ENCODE measurements around the gene IGSF21.

IGSF21 gene

DNA sequence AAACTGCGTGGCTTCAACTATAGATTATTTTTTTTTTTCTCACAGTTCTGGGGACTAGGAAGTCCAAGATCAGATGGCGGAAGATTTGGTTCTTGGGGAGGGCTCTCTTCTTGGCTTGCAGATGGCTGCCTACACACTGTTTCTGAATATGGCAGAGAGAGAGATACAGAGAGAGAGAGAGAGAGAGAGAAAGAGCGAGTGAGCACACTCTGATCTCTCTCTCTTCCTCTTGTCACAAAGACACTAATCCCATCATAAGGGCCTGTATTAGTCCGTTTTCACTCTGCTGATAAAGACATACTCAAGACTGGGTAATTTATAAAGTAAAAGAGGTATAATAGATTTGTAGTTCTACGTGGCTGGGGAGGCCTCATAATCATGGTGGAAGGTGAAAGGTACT, 79.5 kb downstream of the IGSF21 start:
- no peaks in the 10 kb centered on the region for H3F3A ChIP-seq (ENCODE audit: control insufficient read depth, insufficient read depth)
- H3K9me2 ChIP-seq (replicated peaks; ENCODE audit: control insufficient read depth, low read length): no peaks in the 10 kb centered on the region
- TF ChIP-seq EZH2phosphoT487 (IDR thresholded peaks at IDR 0.05; ENCODE audit: borderline replicate concordance, low read length): no peak
- TF ChIP-seq, protein P1, sequence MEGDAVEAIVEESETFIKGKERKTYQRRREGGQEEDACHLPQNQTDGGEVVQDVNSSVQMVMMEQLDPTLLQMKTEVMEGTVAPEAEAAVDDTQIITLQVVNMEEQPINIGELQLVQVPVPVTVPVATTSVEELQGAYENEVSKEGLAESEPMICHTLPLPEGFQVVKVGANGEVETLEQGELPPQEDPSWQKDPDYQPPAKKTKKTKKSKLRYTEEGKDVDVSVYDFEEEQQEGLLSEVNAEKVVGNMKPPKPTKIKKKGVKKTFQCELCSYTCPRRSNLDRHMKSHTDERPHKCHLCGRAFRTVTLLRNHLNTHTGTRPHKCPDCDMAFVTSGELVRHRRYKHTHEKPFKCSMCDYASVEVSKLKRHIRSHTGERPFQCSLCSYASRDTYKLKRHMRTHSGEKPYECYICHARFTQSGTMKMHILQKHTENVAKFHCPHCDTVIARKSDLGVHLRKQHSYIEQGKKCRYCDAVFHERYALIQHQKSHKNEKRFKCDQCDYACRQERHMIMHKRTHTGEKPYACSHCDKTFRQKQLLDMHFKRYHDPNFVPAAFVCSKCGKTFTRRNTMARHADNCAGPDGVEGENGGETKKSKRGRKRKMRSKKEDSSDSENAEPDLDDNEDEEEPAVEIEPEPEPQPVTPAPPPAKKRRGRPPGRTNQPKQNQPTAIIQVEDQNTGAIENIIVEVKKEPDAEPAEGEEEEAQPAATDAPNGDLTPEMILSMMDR (IDR thresholded peaks at IDR 0.05; ENCODE audit: low read depth, low read length, poor library complexity, severe bottlenecking): no peak
- no peaks in the 10 kb centered on the region for H4K20me1 ChIP-seq (ENCODE audit: control insufficient read depth, insufficient read depth, low read depth, low read length)
- no peaks in the 10 kb centered on the region for H3K4me1 ChIP-seq (ENCODE audit: control insufficient read depth, low read length)
- H3K4me3 ChIP-seq (ENCODE audit: low read length): no peak overlapping the region
- H3K4me2 ChIP-seq (ENCODE audit: low read length): no peak overlapping the region
- no peaks in the 10 kb centered on the region for H3K27me3 ChIP-seq (ENCODE audit: control insufficient read depth, low read length)
- no peaks in the 10 kb centered on the region for H3K36me3 ChIP-seq (ENCODE audit: control insufficient read depth, low read length)
- no peak overlapping the region for H3K27ac ChIP-seq (ENCODE audit: low read depth, low read length)
- no peaks in the 10 kb centered on the region for H3K9me3 ChIP-seq (ENCODE audit: control insufficient read depth, insufficient read depth, low read length)
- no peaks in the 10 kb centered on the region for H3K79me2 ChIP-seq (ENCODE audit: control insufficient read depth, low read length)

DNA sequence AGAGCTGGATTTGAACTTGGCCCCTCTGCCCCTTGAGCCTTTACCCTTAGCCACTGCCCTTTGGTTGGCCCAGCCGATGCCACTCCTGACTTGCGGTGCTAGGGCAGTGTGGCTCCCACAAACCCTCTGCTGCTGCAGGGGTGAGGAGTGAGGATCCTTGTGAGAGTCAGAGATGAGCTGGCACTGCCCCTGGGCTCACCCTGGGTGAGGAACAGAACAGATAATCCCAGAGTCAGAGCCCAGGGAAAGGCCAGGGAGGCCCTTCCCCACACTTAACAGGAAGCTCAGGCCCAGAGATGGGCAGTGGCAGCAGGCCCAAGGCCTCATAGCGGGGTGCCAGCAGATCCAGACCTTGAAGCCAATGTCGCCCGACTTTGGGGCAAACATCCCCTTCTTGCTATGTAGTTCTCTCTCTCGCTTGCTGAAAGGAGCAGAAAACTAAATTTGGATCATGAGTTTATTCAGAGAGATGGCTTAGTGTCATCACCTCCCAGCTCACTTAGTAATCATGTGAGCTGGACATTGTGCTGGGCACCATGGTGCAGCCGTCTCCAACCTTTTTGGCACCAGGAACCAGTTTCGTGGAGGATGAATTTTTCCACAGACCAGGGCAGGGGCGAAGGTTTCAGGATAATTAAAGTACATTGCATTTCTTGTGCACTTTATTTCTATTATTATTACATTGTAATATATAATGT, 81.4 kb downstream of the IGSF21 start:
- Histone ChIP-seq H3K79me2 (ENCODE audit: control insufficient read depth, low read length) (no peaks in the 10 kb centered on the region), H3K27me3 (ENCODE audit: control insufficient read depth, low read length) (no peaks in the 10 kb centered on the region), H3K9me3 (ENCODE audit: control insufficient read depth, insufficient read depth, low read length) (no peaks in the 10 kb centered on the region), H3K27ac (ENCODE audit: low read depth, low read length) (no peak overlapping the region), H3K4me1 (ENCODE audit: control insufficient read depth, low read length) (no peaks in the 10 kb centered on the region), H4K20me1 (ENCODE audit: control insufficient read depth, insufficient read depth, low read depth, low read length) (no peaks in the 10 kb centered on the region), H3F3A (ENCODE audit: control insufficient read depth, insufficient read depth) (no peaks in the 10 kb centered on the region), H3K4me2 (ENCODE audit: low read length) (no peak overlapping the region), H3K4me3 (ENCODE audit: low read length) (no peak overlapping the region), H3K9me2 (replicated peaks; ENCODE audit: control insufficient read depth, low read length) (no peaks in the 10 kb centered on the region), H3K36me3 (ENCODE audit: control insufficient read depth, low read length) (no peaks in the 10 kb centered on the region)
- TF ChIP-seq, protein P1 (IDR thresholded peaks at IDR 0.05; ENCODE audit: low read depth, low read length, poor library complexity, severe bottlenecking): no peak
- no peak for TF ChIP-seq EZH2phosphoT487 (IDR thresholded peaks at IDR 0.05; ENCODE audit: borderline replicate concordance, low read length)

DNA sequence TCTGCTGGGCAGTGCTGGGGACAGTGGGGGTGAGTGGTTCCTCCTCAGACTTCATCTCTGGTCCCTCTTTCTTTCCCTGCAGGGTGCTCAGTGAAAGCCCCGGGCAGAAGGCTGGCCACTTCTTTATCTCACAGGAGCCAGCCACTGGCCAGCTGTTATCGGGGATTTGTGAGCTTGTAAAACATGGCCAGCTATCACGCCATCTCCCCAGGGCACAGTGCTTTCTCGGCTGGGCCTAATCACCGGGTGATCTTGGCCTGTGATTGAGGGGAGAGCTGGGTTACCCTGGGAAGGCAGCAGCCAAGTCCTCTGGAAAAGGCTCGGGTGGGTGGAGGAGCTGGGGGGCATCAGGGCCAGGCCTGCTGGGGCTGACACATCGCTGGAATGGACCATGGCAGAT, 83.0 kb downstream of the IGSF21 start:
- no peaks in the 10 kb centered on the region for H4K20me1 ChIP-seq (ENCODE audit: control insufficient read depth, insufficient read depth, low read depth, low read length)
- TF ChIP-seq EZH2phosphoT487 (IDR thresholded peaks at IDR 0.05; ENCODE audit: borderline replicate concordance, low read length): no peak
- TF ChIP-seq, protein P1 (IDR thresholded peaks at IDR 0.05; ENCODE audit: low read depth, low read length, poor library complexity, severe bottlenecking): no peak
- H3K36me3 ChIP-seq (ENCODE audit: control insufficient read depth, low read length): no peaks in the 10 kb centered on the region
- H3F3A ChIP-seq (ENCODE audit: control insufficient read depth, insufficient read depth): no peaks in the 10 kb centered on the region
- H3K4me1 ChIP-seq (ENCODE audit: control insufficient read depth, low read length): no peaks in the 10 kb centered on the region
- H3K9me3 ChIP-seq (ENCODE audit: control insufficient read depth, insufficient read depth, low read length): no peaks in the 10 kb centered on the region
- no peaks in the 10 kb centered on the region for H3K9me2 ChIP-seq (replicated peaks; ENCODE audit: control insufficient read depth, low read length)
- no peaks in the 10 kb centered on the region for H3K79me2 ChIP-seq (ENCODE audit: control insufficient read depth, low read length)
- no peak overlapping the region for H3K4me3 ChIP-seq (ENCODE audit: low read length)
- no peaks in the 10 kb centered on the region for H3K27me3 ChIP-seq (ENCODE audit: control insufficient read depth, low read length)
- no peak overlapping the region for H3K4me2 ChIP-seq (ENCODE audit: low read length)
- H3K27ac ChIP-seq (ENCODE audit: low read depth, low read length): no peak overlapping the region
